Skeletal muscle tissue (tissue), 4 donors: ENCODE measurements around the gene MRPL50. TPM values are rescaled to one million over a fixed set of nuclear protein-coding genes. Genes with fewer than 3 reads are reported as not detected.

Experiments
- H3K27ac ChIP-seq: one replicate; pipeline ENCODE4 v1.7.0; 2013; ENCODE audit warnings: mild to moderate bottlenecking, low read depth, low read length, inconsistent platforms
- H3K27me3 ChIP-seq, 3 donors: one replicate each; pipeline ENCODE4 v1.7.0; 2013; ENCODE audit warnings: low read length in 3 of 3; ENCODE audit not compliant: control insufficient read depth in 3 of 3, insufficient read depth in 3 of 3
- H3K36me3 ChIP-seq, 3 donors: one replicate each; pipeline ENCODE4 v1.7.0; 2013; ENCODE audit warnings: low read length in 3 of 3; ENCODE audit not compliant: control insufficient read depth in 3 of 3, insufficient read depth in 3 of 3
- H3K4me1 ChIP-seq, 3 donors: one replicate each; pipeline ENCODE4 v1.7.0; 2013; ENCODE audit warnings: low read length in 3 of 3, mild to moderate bottlenecking in 3 of 3; ENCODE audit not compliant: control insufficient read depth in 3 of 3, insufficient read depth in 3 of 3
- H3K4me3 ChIP-seq, 3 donors: one replicate each; pipeline ENCODE4 v1.7.0; 2013; ENCODE audit warnings: low read length in 3 of 3
- H3K9ac ChIP-seq, 3 donors: one replicate each; pipeline ENCODE4 v1.7.0; 2013; ENCODE audit warnings: low read length in 3 of 3, mild to moderate bottlenecking in 3 of 3, moderate library complexity in 2 of 3, low read depth in 1 of 3
- H3K9me3 ChIP-seq, 3 donors: one replicate each; pipeline ENCODE4 v1.7.0; 2013; ENCODE audit warnings: low read length in 3 of 3; ENCODE audit not compliant: control insufficient read depth in 3 of 3
- total RNA-seq: library from RNA; depleted of rRNA; stranded (reverse); fragments of >200 nt; gene quantifications from one replicate; pipeline ENCODE4 v1.2.3, GENCODE V29; 2014
- donor health status: Osteomylitis.

MRPL50 gene
- total RNA-seq, 1 donor from 2014 or later = 17.2 TPM

- H3K4me1 ChIP-seq = no peaks in the 10 kb centered on the region
- H3K9ac ChIP-seq = no peak overlapping the region
- no peaks in the 10 kb centered on the region for H3K36me3 ChIP-seq
- no peak overlapping the region for H3K27ac ChIP-seq
- no peak overlapping the region for H3K4me3 ChIP-seq
- H3K9me3 ChIP-seq = peaks cover 0 to 5% (median 4%) of the 10 kb centered on the region in 3 donors
- no peaks in the 10 kb centered on the region for H3K27me3 ChIP-seq
Measured at GRCh38 chr9:101419863-101420262, 21.4 kb upstream of the MRPL50 start.

DNA sequence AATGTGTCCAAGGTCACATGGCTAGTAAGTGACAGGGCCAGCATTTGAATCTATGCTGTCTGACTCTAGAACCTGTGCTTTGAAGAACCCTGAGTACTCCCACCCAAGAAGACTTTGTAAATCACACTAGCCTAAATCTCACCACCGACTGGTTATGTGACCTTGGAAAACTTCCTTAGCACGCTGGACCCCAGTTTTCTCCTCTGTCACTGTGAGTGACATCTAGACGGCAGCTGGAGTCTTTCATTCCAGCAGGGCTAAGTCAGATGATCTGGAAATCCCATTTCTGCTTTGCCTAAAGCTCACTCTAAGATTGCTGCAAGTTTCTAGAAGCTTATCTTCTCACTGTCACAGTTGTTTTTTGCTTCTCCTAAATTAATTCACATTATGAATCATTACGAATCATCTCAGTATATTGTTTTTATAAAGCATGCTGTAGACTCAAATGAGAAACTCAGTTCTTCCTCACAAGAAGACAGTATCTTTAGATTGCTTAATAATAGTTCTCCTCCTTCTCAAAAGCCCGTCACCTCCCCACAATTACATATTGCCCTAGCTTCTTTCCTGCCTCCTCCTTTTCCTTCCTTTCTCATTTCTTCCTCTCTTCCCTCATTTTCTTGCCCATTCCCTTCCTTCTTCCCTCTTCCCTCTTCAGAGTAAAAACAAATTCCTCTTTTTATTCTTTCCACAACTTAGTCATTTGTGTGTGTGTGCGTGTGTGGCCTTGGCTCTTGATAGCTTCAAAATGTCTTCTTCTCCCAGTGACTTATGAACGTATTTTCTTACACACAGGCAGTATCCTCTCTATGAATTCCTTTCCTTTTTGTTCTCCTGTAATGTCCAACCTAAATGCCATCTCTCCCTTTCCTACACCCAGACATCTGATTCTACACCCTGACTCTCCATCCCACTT lies 20.4 kb upstream of the MRPL50 start:
- no peaks in the 10 kb centered on the region for H3K36me3 ChIP-seq
- H3K4me3 ChIP-seq = no peak overlapping the region
- peaks cover 0 to 6% (median 5%) of the 10 kb centered on the region in 3 donors for H3K9me3 ChIP-seq
- H3K27ac ChIP-seq = no peak overlapping the region
- H3K9ac ChIP-seq = no peak overlapping the region
- no peaks in the 10 kb centered on the region for H3K4me1 ChIP-seq
- no peaks in the 10 kb centered on the region for H3K27me3 ChIP-seq

GRCh38 chr9:101417977-101418376 lies 19.6 kb upstream of the MRPL50 start:
- H3K27me3 ChIP-seq = no peaks in the 10 kb centered on the region
- H3K27ac ChIP-seq = no peak overlapping the region
- no peak overlapping the region for H3K9ac ChIP-seq
- H3K9me3 ChIP-seq = peaks cover 4 to 11% (median 9%) of the 10 kb centered on the region in 3 donors
- H3K4me1 ChIP-seq = no peaks in the 10 kb centered on the region
- H3K4me3 ChIP-seq = no peak overlapping the region
- no peaks in the 10 kb centered on the region for H3K36me3 ChIP-seq

DNA sequence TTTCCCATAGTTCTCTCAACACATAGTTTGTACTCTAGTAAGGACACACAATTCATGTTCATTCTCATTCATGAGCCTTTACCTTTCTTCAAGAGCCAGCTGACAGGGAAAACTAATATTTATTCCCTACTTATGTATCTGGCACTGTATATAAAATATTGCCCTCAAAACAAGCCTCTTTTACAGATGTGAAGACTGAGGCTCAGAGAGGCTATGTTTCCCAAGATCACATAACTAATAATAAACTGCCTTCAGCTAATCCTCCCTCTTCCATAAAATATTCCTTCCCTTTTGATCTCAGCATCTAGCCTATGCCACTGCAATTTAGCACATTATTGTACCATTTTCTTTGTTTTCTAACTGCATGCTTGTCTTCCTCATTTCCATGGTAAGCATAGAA lies 19.0 kb upstream of the MRPL50 start:
- Histone ChIP-seq H3K36me3 (no peaks in the 10 kb centered on the region), H3K9ac (no peak overlapping the region), H3K9me3 (peaks cover 4 to 11% (median 9%) of the 10 kb centered on the region in 3 donors), H3K4me3 (no peak overlapping the region), H3K4me1 (no peaks in the 10 kb centered on the region), H3K27ac (no peak overlapping the region), H3K27me3 (no peaks in the 10 kb centered on the region)

- H3K9me3 ChIP-seq = peaks cover 6 to 19% (median 11%) of the 10 kb centered on the region in 3 donors
- H3K27me3 ChIP-seq = no peaks in the 10 kb centered on the region
- no peak overlapping the region for H3K4me3 ChIP-seq
- no peaks in the 10 kb centered on the region for H3K4me1 ChIP-seq
- no peak overlapping the region for H3K9ac ChIP-seq
- H3K27ac ChIP-seq = no peak overlapping the region
- no peaks in the 10 kb centered on the region for H3K36me3 ChIP-seq
Measured at GRCh38 chr9:101415578-101415977, 17.2 kb upstream of the MRPL50 start.

- Histone ChIP-seq H3K4me3 (no peak overlapping the region), H3K9ac (no peak overlapping the region), H3K36me3 (peaks cover under 1 to 5% (median 1%) of the 10 kb centered on the region in 3 donors), H3K4me1 (no peaks in the 10 kb centered on the region), H3K9me3 (peaks cover 11 to 26% (median 17%) of the 10 kb centered on the region in 3 donors), H3K27me3 (no peaks in the 10 kb centered on the region), H3K27ac (no peak overlapping the region)
Measured at GRCh38 chr9:101414839-101415238, 16.4 kb upstream of the MRPL50 start.

DNA sequence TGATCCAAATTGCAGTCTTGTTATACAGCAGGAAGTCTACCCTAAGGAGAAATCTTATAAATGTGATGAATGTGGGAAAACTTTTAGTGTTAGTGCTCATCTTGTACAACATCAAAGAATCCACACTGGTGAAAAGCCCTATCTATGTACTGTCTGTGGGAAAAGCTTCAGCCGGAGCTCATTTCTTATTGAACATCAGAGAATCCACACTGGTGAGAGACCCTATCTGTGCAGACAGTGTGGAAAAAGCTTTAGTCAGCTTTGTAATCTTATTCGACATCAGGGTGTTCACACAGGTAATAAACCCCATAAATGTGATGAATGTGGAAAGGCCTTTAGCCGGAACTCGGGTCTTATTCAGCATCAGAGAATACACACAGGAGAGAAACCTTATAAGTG lies 10.7 kb upstream of the MRPL50 start:
- H3K9me3 ChIP-seq = peaks cover 36 to 61% (median 40%) of the 10 kb centered on the region in 3 donors
- H3K27ac ChIP-seq = no peak overlapping the region
- no peaks in the 10 kb centered on the region for H3K4me1 ChIP-seq
- peak overlapping the region in 1 of 3 donors; percentile 43 for H3K4me3 ChIP-seq
- peaks cover 43 to 56% (median 52%) of the 10 kb centered on the region in 3 donors for H3K36me3 ChIP-seq
- H3K27me3 ChIP-seq = no peaks in the 10 kb centered on the region
- no peak overlapping the region for H3K9ac ChIP-seq

DNA sequence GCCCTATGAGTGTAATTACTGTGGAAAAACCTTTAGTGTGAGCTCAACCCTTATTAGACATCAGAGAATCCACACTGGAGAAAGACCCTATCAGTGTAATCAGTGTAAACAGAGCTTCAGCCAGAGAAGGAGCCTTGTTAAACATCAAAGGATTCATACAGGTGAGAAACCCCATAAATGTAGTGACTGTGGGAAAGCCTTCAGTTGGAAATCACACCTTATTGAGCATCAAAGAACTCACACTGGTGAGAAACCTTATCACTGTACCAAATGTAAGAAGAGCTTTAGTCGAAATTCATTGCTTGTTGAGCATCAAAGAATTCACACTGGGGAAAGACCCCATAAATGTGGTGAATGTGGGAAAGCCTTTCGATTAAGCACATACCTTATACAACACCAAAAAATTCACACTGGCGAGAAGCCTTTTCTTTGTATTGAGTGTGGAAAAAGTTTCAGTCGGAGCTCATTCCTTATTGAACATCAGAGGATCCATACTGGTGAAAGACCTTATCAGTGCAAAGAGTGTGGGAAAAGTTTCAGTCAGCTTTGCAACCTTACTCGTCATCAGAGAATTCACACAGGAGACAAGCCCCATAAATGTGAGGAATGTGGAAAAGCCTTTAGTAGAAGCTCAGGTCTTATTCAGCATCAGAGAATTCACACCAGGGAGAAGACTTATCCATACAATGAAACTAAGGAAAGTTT lies 10.1 kb upstream of the MRPL50 start:
- Histone ChIP-seq H3K4me3 (peak overlapping the region in 1 of 3 donors; percentile 50), H3K27ac (no peak overlapping the region), H3K9me3 (peaks cover 33 to 60% (median 40%) of the 10 kb centered on the region in 3 donors), H3K36me3 (peaks cover 49 to 62% (median 58%) of the 10 kb centered on the region in 3 donors), H3K27me3 (no peaks in the 10 kb centered on the region), H3K9ac (no peak overlapping the region), H3K4me1 (no peaks in the 10 kb centered on the region)

DNA sequence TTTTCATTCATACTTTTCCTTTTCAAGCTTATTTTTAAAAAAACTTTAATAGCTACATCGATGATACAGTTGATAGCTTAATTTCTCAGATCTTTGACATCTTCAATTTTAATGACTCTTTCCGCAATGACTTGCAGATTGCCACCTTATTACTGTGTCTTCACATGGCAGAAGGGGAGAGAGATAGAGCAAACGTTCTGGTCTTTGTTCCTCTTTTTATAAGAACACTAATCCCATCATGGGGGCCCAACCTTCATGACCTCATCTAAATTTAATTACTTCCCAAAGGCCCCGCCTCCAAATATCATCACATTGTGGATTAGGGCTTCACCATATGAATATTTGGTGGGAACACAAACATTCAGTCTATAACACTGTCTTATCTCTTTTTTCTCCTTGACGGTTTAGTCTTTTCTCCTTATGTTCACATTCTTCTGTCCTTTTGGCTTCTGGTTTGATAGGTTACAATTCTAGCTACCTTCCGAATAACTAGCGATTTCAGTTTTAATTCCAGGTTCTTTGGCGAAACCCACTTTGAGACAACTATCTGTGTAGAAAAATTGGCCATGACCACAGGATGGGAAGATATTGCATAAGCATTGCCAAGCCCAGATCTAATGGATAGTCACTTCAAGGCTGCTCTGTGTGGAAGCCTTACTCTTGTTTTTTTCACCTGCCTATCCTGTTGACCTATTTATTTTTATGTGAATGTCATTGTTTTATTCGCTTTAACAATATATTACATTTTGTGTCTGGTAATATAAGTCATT lies 5.3 kb upstream of the MRPL50 start:
- H3K4me3 ChIP-seq = no peak overlapping the region
- no peak overlapping the region for H3K9ac ChIP-seq
- H3K36me3 ChIP-seq = peaks cover 56 to 78% (median 77%) of the 10 kb centered on the region in 3 donors
- no peaks in the 10 kb centered on the region for H3K27me3 ChIP-seq
- peaks cover 10 to 15% (median 11%) of the 10 kb centered on the region in 3 donors for H3K4me1 ChIP-seq
- peaks cover 14 to 30% (median 17%) of the 10 kb centered on the region in 3 donors for H3K9me3 ChIP-seq
- no peak overlapping the region for H3K27ac ChIP-seq
